PFSK-1 (cell line): ENCODE measurements around the gene LRRC8A.

Experiments
- POLR2AphosphoS5 ChIP-seq: IDR thresholded peaks from 2 replicates; pipeline ENCODE4 v1.6.1; 2012; ENCODE audit warnings: low read depth, mild to moderate bottlenecking, control low read depth, low read length, moderate library complexity
- SIN3A ChIP-seq: IDR thresholded peaks from 2 replicates; pipeline ENCODE4 v1.6.1; 2012; ENCODE audit warnings: mild to moderate bottlenecking, low read length, moderate library complexity, borderline replicate concordance; ENCODE audit not compliant: insufficient read depth
- TF ChIP-seq, protein P1 (sequence below), 2 experiments: IDR thresholded peaks; 2 replicates each; pipeline versions ENCODE4 v1.6.1 to v1.8.0; 2011 to 2012; ENCODE audit warnings: low read depth in 2 of 2, low read length in 2 of 2, control low read depth in 1 of 2, inconsistent platforms in 1 of 2, mild to moderate bottlenecking in 1 of 2, moderate library complexity in 1 of 2; ENCODE audit not compliant: insufficient read depth in 1 of 2

DNA sequence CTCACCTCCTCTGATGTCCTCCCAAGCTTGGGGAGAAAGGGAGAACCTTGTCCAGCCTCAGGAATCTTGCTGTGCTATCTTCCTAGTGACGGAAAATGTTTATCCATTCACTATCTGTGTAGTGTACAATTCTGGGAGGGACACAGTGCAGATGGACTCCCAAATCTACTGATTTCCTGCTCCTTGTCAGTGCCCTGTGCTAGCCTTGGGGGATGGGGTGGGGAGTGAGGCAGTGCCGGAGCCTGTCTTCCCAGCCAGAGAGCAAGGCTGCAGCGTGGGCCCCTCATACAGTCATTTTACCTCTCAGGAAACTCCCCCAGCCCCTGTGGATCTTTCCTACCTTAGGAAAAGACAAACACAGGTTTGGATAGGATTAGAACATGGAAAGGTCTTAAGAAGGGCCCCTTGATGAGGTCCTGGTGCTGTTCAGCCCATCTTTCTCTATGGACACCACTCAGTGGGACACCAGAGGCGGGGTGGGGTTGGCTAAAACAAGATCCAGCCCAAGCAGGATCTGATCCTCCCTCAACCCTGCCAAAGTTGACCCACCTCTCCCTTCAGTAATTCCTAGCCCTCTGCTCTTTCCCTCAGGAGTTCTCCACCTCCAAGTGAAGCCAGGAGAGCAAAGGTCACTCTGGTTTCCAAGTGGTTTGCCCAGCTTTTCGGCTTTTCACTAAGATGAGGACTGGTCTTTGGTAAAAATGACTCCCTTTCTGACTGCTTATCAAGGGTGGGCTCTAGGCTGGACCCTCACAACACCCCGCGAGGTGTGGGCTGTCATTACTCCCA is 62.1 kb downstream of the LRRC8A start:
- TF ChIP-seq SIN3A (no peak), POLR2AphosphoS5 (no peak)
- TF ChIP-seq, protein P1, sequence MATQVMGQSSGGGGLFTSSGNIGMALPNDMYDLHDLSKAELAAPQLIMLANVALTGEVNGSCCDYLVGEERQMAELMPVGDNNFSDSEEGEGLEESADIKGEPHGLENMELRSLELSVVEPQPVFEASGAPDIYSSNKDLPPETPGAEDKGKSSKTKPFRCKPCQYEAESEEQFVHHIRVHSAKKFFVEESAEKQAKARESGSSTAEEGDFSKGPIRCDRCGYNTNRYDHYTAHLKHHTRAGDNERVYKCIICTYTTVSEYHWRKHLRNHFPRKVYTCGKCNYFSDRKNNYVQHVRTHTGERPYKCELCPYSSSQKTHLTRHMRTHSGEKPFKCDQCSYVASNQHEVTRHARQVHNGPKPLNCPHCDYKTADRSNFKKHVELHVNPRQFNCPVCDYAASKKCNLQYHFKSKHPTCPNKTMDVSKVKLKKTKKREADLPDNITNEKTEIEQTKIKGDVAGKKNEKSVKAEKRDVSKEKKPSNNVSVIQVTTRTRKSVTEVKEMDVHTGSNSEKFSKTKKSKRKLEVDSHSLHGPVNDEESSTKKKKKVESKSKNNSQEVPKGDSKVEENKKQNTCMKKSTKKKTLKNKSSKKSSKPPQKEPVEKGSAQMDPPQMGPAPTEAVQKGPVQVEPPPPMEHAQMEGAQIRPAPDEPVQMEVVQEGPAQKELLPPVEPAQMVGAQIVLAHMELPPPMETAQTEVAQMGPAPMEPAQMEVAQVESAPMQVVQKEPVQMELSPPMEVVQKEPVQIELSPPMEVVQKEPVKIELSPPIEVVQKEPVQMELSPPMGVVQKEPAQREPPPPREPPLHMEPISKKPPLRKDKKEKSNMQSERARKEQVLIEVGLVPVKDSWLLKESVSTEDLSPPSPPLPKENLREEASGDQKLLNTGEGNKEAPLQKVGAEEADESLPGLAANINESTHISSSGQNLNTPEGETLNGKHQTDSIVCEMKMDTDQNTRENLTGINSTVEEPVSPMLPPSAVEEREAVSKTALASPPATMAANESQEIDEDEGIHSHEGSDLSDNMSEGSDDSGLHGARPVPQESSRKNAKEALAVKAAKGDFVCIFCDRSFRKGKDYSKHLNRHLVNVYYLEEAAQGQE (IDR thresholded peaks at IDR 0.05; ENCODE audit: insufficient read depth in 1 of 2, low read depth in 2 of 2, low read length in 2 of 2) = no peak
